SU-DHL-6 (cell line): Measurements from ENCODE around the gene PACS2.
A peak's percentile ranks its signal among the peaks of the same experiment; 100 is the strongest.

Experiments
- H2AFZ ChIP-seq: fragments of 200-600 bp; sonication (generic); 2 replicates; pipeline ENCODE4 v1.6.1; 2014; ENCODE audit warnings: low read depth, mild to moderate bottlenecking, moderate library complexity, mixed read lengths, antibody characterized with exemption, low read length; ENCODE audit not compliant: severe bottlenecking
- H3F3A ChIP-seq: fragments of 200-600 bp; shearing (Covaris generic); 2 replicates; pipeline ENCODE4 v1.6.0; 2016; ENCODE audit warnings: antibody characterized with exemption, mild to moderate bottlenecking; ENCODE audit not compliant: insufficient read depth
- H3K27ac ChIP-seq: fragments of 200-600 bp; sonication (generic); 2 replicates; pipeline ENCODE4 v1.5.1; 2016; ENCODE audit warnings: low read depth, mild to moderate bottlenecking, low read length, moderate library complexity, mixed read lengths
- H3K27me3 ChIP-seq: fragments of 200-600 bp; sonication (generic), shearing (Covaris generic); 2 replicates; pipeline ENCODE4 v1.6.0; 2014; ENCODE audit warnings: mild to moderate bottlenecking, low read length
- H3K36me3 ChIP-seq: fragments of 200-600 bp; sonication (generic); 2 replicates; pipeline ENCODE4 v1.6.1; 2014; ENCODE audit warnings: mild to moderate bottlenecking, low read length, mixed read lengths
- H3K4me2 ChIP-seq: fragments of 300-600, 200-600 bp; shearing (Covaris generic), sonication (generic); 2 replicates; pipeline ENCODE4 v1.6.0; 2014; ENCODE audit warnings: low read length, low read depth, mild to moderate bottlenecking; ENCODE audit not compliant: poor library complexity, severe bottlenecking
- H3K4me3 ChIP-seq: fragments of 200-600 bp; sonication (generic); 2 replicates; pipeline ENCODE4 v1.5.1; 2014; ENCODE audit warnings: antibody characterized with exemption, low read length, mild to moderate bottlenecking, mixed read lengths; ENCODE audit not compliant: insufficient read depth, poor library complexity, severe bottlenecking
- H3K79me2 ChIP-seq: fragments of 200-600 bp; sonication (generic); 2 replicates; pipeline ENCODE4 v1.6.1; 2014; ENCODE audit warnings: mild to moderate bottlenecking, low read length, moderate library complexity; ENCODE audit not compliant: insufficient read depth
- H3K9ac ChIP-seq: fragments of 200-600 bp; sonication (generic); 2 replicates; pipeline ENCODE4 v1.7.0; 2014; ENCODE audit warnings: mild to moderate bottlenecking, low read length
- H3K9me2 ChIP-seq: fragments of 200-600 bp; sonication (generic); replicated peaks from 2 replicates; pipeline ENCODE4 v1.6.1; 2014; ENCODE audit warnings: low read length; ENCODE audit not compliant: insufficient read depth
- H3K9me3 ChIP-seq: fragments of 200-600 bp; sonication (generic); 2 replicates; pipeline ENCODE4 v1.6.1; 2014; ENCODE audit warnings: low read length, mixed read lengths; ENCODE audit not compliant: insufficient read depth
- H4K20me1 ChIP-seq: fragments of 200-600 bp; sonication (generic); 2 replicates; pipeline ENCODE4 v1.6.1; 2014; ENCODE audit warnings: low read depth, mild to moderate bottlenecking, antibody characterized with exemption, low read length, moderate library complexity, mixed read lengths
- EZH2phosphoT487 ChIP-seq: fragments of 200-600 bp; sonication (generic), shearing (Covaris generic); conservative IDR thresholded peaks from 2 replicates; pipeline ENCODE4 v1.6.1; 2018; ENCODE audit warnings: mild to moderate bottlenecking, antibody characterized with exemption, low read length, moderate library complexity, mixed read lengths
- TF ChIP-seq, protein P1 (sequence below): fragments of 200-600 bp; sonication (generic); IDR thresholded peaks from one replicate; pipeline ENCODE4 v1.5.1; 2017; ENCODE audit warnings: antibody characterized with exemption, mild to moderate bottlenecking, low read length, moderate library complexity; ENCODE audit not compliant: insufficient read depth, poor library complexity, severe bottlenecking

Gene PACS2

GRCh38 chr14:105420974-105421674 is 106.6 kb downstream of the PACS2 start:
- H3K9me2 ChIP-seq, result no peaks in the 10 kb centered on the region
- no peaks in the 10 kb centered on the region for H3K36me3 ChIP-seq
- peak overlapping the region; percentile 85 for H3K9ac ChIP-seq
- H3F3A ChIP-seq, result no peaks in the 10 kb centered on the region
- no peaks in the 10 kb centered on the region for H3K27me3 ChIP-seq
- no peaks in the 10 kb centered on the region for H3K9me3 ChIP-seq
- H3K79me2 ChIP-seq, result peaks cover 59% of the 10 kb centered on the region
- H3K4me2 ChIP-seq, result peak overlapping the region; percentile 82
- peak overlapping the region; percentile 63 for H3K27ac ChIP-seq
- TF ChIP-seq, protein P1, sequence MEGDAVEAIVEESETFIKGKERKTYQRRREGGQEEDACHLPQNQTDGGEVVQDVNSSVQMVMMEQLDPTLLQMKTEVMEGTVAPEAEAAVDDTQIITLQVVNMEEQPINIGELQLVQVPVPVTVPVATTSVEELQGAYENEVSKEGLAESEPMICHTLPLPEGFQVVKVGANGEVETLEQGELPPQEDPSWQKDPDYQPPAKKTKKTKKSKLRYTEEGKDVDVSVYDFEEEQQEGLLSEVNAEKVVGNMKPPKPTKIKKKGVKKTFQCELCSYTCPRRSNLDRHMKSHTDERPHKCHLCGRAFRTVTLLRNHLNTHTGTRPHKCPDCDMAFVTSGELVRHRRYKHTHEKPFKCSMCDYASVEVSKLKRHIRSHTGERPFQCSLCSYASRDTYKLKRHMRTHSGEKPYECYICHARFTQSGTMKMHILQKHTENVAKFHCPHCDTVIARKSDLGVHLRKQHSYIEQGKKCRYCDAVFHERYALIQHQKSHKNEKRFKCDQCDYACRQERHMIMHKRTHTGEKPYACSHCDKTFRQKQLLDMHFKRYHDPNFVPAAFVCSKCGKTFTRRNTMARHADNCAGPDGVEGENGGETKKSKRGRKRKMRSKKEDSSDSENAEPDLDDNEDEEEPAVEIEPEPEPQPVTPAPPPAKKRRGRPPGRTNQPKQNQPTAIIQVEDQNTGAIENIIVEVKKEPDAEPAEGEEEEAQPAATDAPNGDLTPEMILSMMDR, result no peak
- no peak for TF ChIP-seq EZH2phosphoT487
- no peak overlapping the region for H2AFZ ChIP-seq
- no peaks in the 10 kb centered on the region for H4K20me1 ChIP-seq
- peak overlapping the region; percentile 81 for H3K4me3 ChIP-seq

- Histone ChIP-seq H3K36me3 (no peaks in the 10 kb centered on the region), H3K4me3 (peak overlapping the region; percentile 81), H2AFZ (no peak overlapping the region), H3K9ac (peak overlapping the region; percentile 85), H4K20me1 (no peaks in the 10 kb centered on the region), H3K27ac (peak overlapping the region; percentile 63), H3K9me3 (no peaks in the 10 kb centered on the region), H3F3A (no peaks in the 10 kb centered on the region), H3K4me2 (peak overlapping the region; percentile 82), H3K79me2 (peaks cover 68% of the 10 kb centered on the region), H3K27me3 (no peaks in the 10 kb centered on the region), H3K9me2 (no peaks in the 10 kb centered on the region)
- no peak for TF ChIP-seq EZH2phosphoT487
- TF ChIP-seq, protein P1, result no peak
Measured at GRCh38 chr14:105421723-105422615, 107.4 kb downstream of the PACS2 start.

GRCh38 chr14:105422695-105423487 is 108.3 kb downstream of the PACS2 start:
- H3K79me2 ChIP-seq, result peaks cover 77% of the 10 kb centered on the region
- no peak overlapping the region for H3K9ac ChIP-seq
- TF ChIP-seq, protein P1, result no peak
- TF ChIP-seq EZH2phosphoT487, result no peak
- H3K36me3 ChIP-seq, result no peaks in the 10 kb centered on the region
- H3K4me2 ChIP-seq, result peak overlapping the region; percentile 82
- no peaks in the 10 kb centered on the region for H3K9me2 ChIP-seq
- H4K20me1 ChIP-seq, result no peaks in the 10 kb centered on the region
- H3K27ac ChIP-seq, result peak overlapping the region; percentile 63
- no peaks in the 10 kb centered on the region for H3K27me3 ChIP-seq
- no peak overlapping the region for H2AFZ ChIP-seq
- H3K9me3 ChIP-seq, result no peaks in the 10 kb centered on the region
- H3F3A ChIP-seq, result no peaks in the 10 kb centered on the region
- no peak overlapping the region for H3K4me3 ChIP-seq
